Suppressor macrophage treated with lipopolysaccharide for 4 hours (primary cell): ENCODE results near the gene TM6SF1.
"Not testable (repeated sequence)": the region's sequence is repeated elsewhere in the genome, so short reads cannot be mapped to it uniquely, and the experiment has no call there.

Experiments
- DNase-seq: peaks from one replicate; pipeline ENCODE4 v3.0.0-alpha.2; 2020

The TM6SF1 gene

GRCh38 chr15:83106994-83107840 lies at the start of gene TM6SF1:
TM6SF1 (plus strand) TSS chr15:83107645; CDS start chr15:83107681, 36 bp downstream.
- DNase-seq: peak; percentile 19

GRCh38 chr15:83057696-83058376 lies 49.6 kb upstream of the TM6SF1 start:
- DNase-seq: no peak

- no peak for DNase-seq
Measured at GRCh38 chr15:83061680-83062079, 45.8 kb upstream of the TM6SF1 start.

- peak; percentile 64 for DNase-seq
Measured at GRCh38 chr15:83062768-83063180, 44.7 kb upstream of the TM6SF1 start.

- no peak for DNase-seq
Measured at GRCh38 chr15:83063551-83063950, 43.9 kb upstream of the TM6SF1 start.

GRCh38 chr15:83064859-83065258 lies 42.6 kb upstream of the TM6SF1 start:
- DNase-seq: peak; percentile 31

- DNase-seq: no peak
Measured at GRCh38 chr15:83065431-83065830, 42.0 kb upstream of the TM6SF1 start.

GRCh38 chr15:83066034-83066733 lies 41.3 kb upstream of the TM6SF1 start:
- peak; percentile 23 for DNase-seq

- DNase-seq: peak; percentile 97
Measured at GRCh38 chr15:83066734-83067637, 40.5 kb upstream of the TM6SF1 start, which contains the start of gene BTBD1. BTBD1 (minus strand) TSS chr15:83067252; CDS start chr15:83067151, 101 bp downstream.

- DNase-seq: no peak
Measured at GRCh38 chr15:83067638-83067962, 39.8 kb upstream of the TM6SF1 start.

GRCh38 chr15:83068054-83068453 lies 39.4 kb upstream of the TM6SF1 start:
- no peak for DNase-seq

- not testable (repeated sequence) for DNase-seq
Measured at GRCh38 chr15:83069211-83069642, 38.2 kb upstream of the TM6SF1 start.

GRCh38 chr15:83077491-83078230 lies 29.8 kb upstream of the TM6SF1 start:
- no peak for DNase-seq

- DNase-seq: no peak
Measured at GRCh38 chr15:83078712-83079111, 28.7 kb upstream of the TM6SF1 start.

GRCh38 chr15:83081256-83082014 lies 26.0 kb upstream of the TM6SF1 start:
- no peak for DNase-seq

GRCh38 chr15:83082730-83083386 lies 24.6 kb upstream of the TM6SF1 start:
- no peak for DNase-seq

- not testable (repeated sequence) for DNase-seq
Measured at GRCh38 chr15:83085461-83085860, 22.0 kb upstream of the TM6SF1 start.

GRCh38 chr15:83085864-83086552 lies 21.4 kb upstream of the TM6SF1 start:
- DNase-seq: not testable (repeated sequence)

GRCh38 chr15:83087576-83087975 lies 19.9 kb upstream of the TM6SF1 start:
- DNase-seq: no peak

- DNase-seq: no peak
Measured at GRCh38 chr15:83088876-83089275, 18.6 kb upstream of the TM6SF1 start.
